ENCODE measurements around the gene PRKN.
A peak's percentile ranks its signal among the peaks of the same experiment; 100 is the strongest.

The PRKN gene

GRCh38 chr6:162292915-162293314, 434.7 kb downstream of the PRKN start:
- no peaks in the 10 kb centered on the region for H3K36me3 ChIP-seq (ENCODE audit: insufficient read depth, low read length)
- no peaks in the 10 kb centered on the region for H3K27me3 ChIP-seq (ENCODE audit: control insufficient read depth in 1 of 2, insufficient read depth in 2 of 2, low read length in 2 of 2)
- H3K4me3 ChIP-seq (ENCODE audit: low read depth in 1 of 2, low read length in 2 of 2) = no peak overlapping the region
- peaks cover 10% of the 10 kb centered on the region for H3K4me1 ChIP-seq (ENCODE audit: insufficient read depth, low read length)
- H3K9me3 ChIP-seq (ENCODE audit: low read length) = no peaks in the 10 kb centered on the region
- H3K9ac ChIP-seq (ENCODE audit: low read length) = no peak overlapping the region
- H3K27ac ChIP-seq (ENCODE audit: low read depth, low read length) = no peak overlapping the region

- Histone ChIP-seq H3K9me3 (ENCODE audit: low read length) (no peaks in the 10 kb centered on the region), H3K27ac (ENCODE audit: low read depth, low read length) (no peak overlapping the region), H3K27me3 (ENCODE audit: control insufficient read depth in 1 of 2, insufficient read depth in 2 of 2, low read length in 2 of 2) (no peaks in the 10 kb centered on the region), H3K9ac (ENCODE audit: low read length) (no peak overlapping the region), H3K4me3 (ENCODE audit: low read depth in 1 of 2, low read length in 2 of 2) (peak overlapping the region in 1 of 2 donors; percentile 16), H3K36me3 (ENCODE audit: insufficient read depth, low read length) (no peaks in the 10 kb centered on the region), H3K4me1 (ENCODE audit: insufficient read depth, low read length) (peaks cover 10% of the 10 kb centered on the region)
These were observed 436.6 kb downstream of the PRKN start for GRCh38 chr6:162290846-162291465.

- Histone ChIP-seq H3K4me3 (ENCODE audit: low read depth in 1 of 2, low read length in 2 of 2) (no peak overlapping the region), H3K27me3 (ENCODE audit: control insufficient read depth in 1 of 2, insufficient read depth in 2 of 2, low read length in 2 of 2) (no peaks in the 10 kb centered on the region), H3K4me1 (ENCODE audit: insufficient read depth, low read length) (peaks cover 10% of the 10 kb centered on the region), H3K27ac (ENCODE audit: low read depth, low read length) (no peak overlapping the region), H3K9ac (ENCODE audit: low read length) (no peak overlapping the region), H3K9me3 (ENCODE audit: low read length) (no peaks in the 10 kb centered on the region), H3K36me3 (ENCODE audit: insufficient read depth, low read length) (no peaks in the 10 kb centered on the region)
These were observed 437.6 kb downstream of the PRKN start for GRCh38 chr6:162289972-162290371.

- Histone ChIP-seq H3K27me3 (ENCODE audit: control insufficient read depth in 1 of 2, insufficient read depth in 2 of 2, low read length in 2 of 2) (no peaks in the 10 kb centered on the region), H3K9ac (ENCODE audit: low read length) (no peak overlapping the region), H3K27ac (ENCODE audit: low read depth, low read length) (no peak overlapping the region), H3K4me3 (ENCODE audit: low read depth in 1 of 2, low read length in 2 of 2) (no peak overlapping the region), H3K36me3 (ENCODE audit: insufficient read depth, low read length) (no peaks in the 10 kb centered on the region), H3K9me3 (ENCODE audit: low read length) (no peaks in the 10 kb centered on the region), H3K4me1 (ENCODE audit: insufficient read depth, low read length) (no peaks in the 10 kb centered on the region)
These were observed 453.6 kb downstream of the PRKN start for GRCh38 chr6:162273986-162274385.

GRCh38 chr6:162271922-162272321, 455.6 kb downstream of the PRKN start:
- H3K9me3 ChIP-seq (ENCODE audit: low read length) = no peaks in the 10 kb centered on the region
- H3K27me3 ChIP-seq (ENCODE audit: control insufficient read depth in 1 of 2, insufficient read depth in 2 of 2, low read length in 2 of 2) = no peaks in the 10 kb centered on the region
- no peak overlapping the region for H3K4me3 ChIP-seq (ENCODE audit: low read depth in 1 of 2, low read length in 2 of 2)
- no peak overlapping the region for H3K27ac ChIP-seq (ENCODE audit: low read depth, low read length)
- H3K4me1 ChIP-seq (ENCODE audit: insufficient read depth, low read length) = no peaks in the 10 kb centered on the region
- no peak overlapping the region for H3K9ac ChIP-seq (ENCODE audit: low read length)
- no peaks in the 10 kb centered on the region for H3K36me3 ChIP-seq (ENCODE audit: insufficient read depth, low read length)

GRCh38 chr6:162270966-162271365, 456.6 kb downstream of the PRKN start:
- no peaks in the 10 kb centered on the region for H3K36me3 ChIP-seq (ENCODE audit: insufficient read depth, low read length)
- no peaks in the 10 kb centered on the region for H3K9me3 ChIP-seq (ENCODE audit: low read length)
- H3K9ac ChIP-seq (ENCODE audit: low read length) = no peak overlapping the region
- H3K4me3 ChIP-seq (ENCODE audit: low read depth in 1 of 2, low read length in 2 of 2) = no peak overlapping the region
- no peaks in the 10 kb centered on the region for H3K4me1 ChIP-seq (ENCODE audit: insufficient read depth, low read length)
- no peaks in the 10 kb centered on the region for H3K27me3 ChIP-seq (ENCODE audit: control insufficient read depth in 1 of 2, insufficient read depth in 2 of 2, low read length in 2 of 2)
- no peak overlapping the region for H3K27ac ChIP-seq (ENCODE audit: low read depth, low read length)

GRCh38 chr6:162267641-162268040, 459.9 kb downstream of the PRKN start:
- Histone ChIP-seq H3K36me3 (ENCODE audit: insufficient read depth, low read length) (no peaks in the 10 kb centered on the region), H3K27me3 (ENCODE audit: control insufficient read depth in 1 of 2, insufficient read depth in 2 of 2, low read length in 2 of 2) (no peaks in the 10 kb centered on the region), H3K4me1 (ENCODE audit: insufficient read depth, low read length) (no peaks in the 10 kb centered on the region), H3K4me3 (ENCODE audit: low read depth in 1 of 2, low read length in 2 of 2) (no peak overlapping the region), H3K9ac (ENCODE audit: low read length) (no peak overlapping the region), H3K27ac (ENCODE audit: low read depth, low read length) (no peak overlapping the region), H3K9me3 (ENCODE audit: low read length) (no peaks in the 10 kb centered on the region)

GRCh38 chr6:162267126-162267525, 460.4 kb downstream of the PRKN start:
- no peaks in the 10 kb centered on the region for H3K27me3 ChIP-seq (ENCODE audit: control insufficient read depth in 1 of 2, insufficient read depth in 2 of 2, low read length in 2 of 2)

GRCh38 chr6:162264581-162264980, 463.0 kb downstream of the PRKN start:
- Histone ChIP-seq H3K9ac (ENCODE audit: low read length) (no peak overlapping the region), H3K4me1 (ENCODE audit: insufficient read depth, low read length) (no peaks in the 10 kb centered on the region), H3K36me3 (ENCODE audit: insufficient read depth, low read length) (no peaks in the 10 kb centered on the region), H3K27ac (ENCODE audit: low read depth, low read length) (no peak overlapping the region), H3K9me3 (ENCODE audit: low read length) (no peaks in the 10 kb centered on the region), H3K27me3 (ENCODE audit: control insufficient read depth in 1 of 2, insufficient read depth in 2 of 2, low read length in 2 of 2) (no peaks in the 10 kb centered on the region), H3K4me3 (ENCODE audit: low read depth in 1 of 2, low read length in 2 of 2) (no peak overlapping the region)

More at GRCh38 chr6:162267126-162267525, 460.4 kb downstream of the PRKN start:
- no peak overlapping the region for H3K9ac ChIP-seq (ENCODE audit: low read length)
- no peak overlapping the region for H3K4me3 ChIP-seq (ENCODE audit: low read depth in 1 of 2, low read length in 2 of 2)
- H3K36me3 ChIP-seq (ENCODE audit: insufficient read depth, low read length) = no peaks in the 10 kb centered on the region
- no peak overlapping the region for H3K27ac ChIP-seq (ENCODE audit: low read depth, low read length)
- H3K9me3 ChIP-seq (ENCODE audit: low read length) = no peaks in the 10 kb centered on the region
- no peaks in the 10 kb centered on the region for H3K4me1 ChIP-seq (ENCODE audit: insufficient read depth, low read length)

GRCh38 chr6:162262466-162263196, 464.9 kb downstream of the PRKN start:
- no peak overlapping the region for H3K27ac ChIP-seq (ENCODE audit: low read depth, low read length)
- H3K27me3 ChIP-seq (ENCODE audit: control insufficient read depth in 1 of 2, insufficient read depth in 2 of 2, low read length in 2 of 2) = no peaks in the 10 kb centered on the region
- no peaks in the 10 kb centered on the region for H3K9me3 ChIP-seq (ENCODE audit: low read length)
- no peak overlapping the region for H3K4me3 ChIP-seq (ENCODE audit: low read depth in 1 of 2, low read length in 2 of 2)
- H3K36me3 ChIP-seq (ENCODE audit: insufficient read depth, low read length) = no peaks in the 10 kb centered on the region
- H3K9ac ChIP-seq (ENCODE audit: low read length) = no peak overlapping the region
- H3K4me1 ChIP-seq (ENCODE audit: insufficient read depth, low read length) = no peaks in the 10 kb centered on the region

GRCh38 chr6:162261598-162261997, 466.0 kb downstream of the PRKN start:
- Histone ChIP-seq H3K4me3 (ENCODE audit: low read depth in 1 of 2, low read length in 2 of 2) (no peak overlapping the region), H3K36me3 (ENCODE audit: insufficient read depth, low read length) (no peaks in the 10 kb centered on the region), H3K9ac (ENCODE audit: low read length) (no peak overlapping the region), H3K27ac (ENCODE audit: low read depth, low read length) (no peak overlapping the region), H3K4me1 (ENCODE audit: insufficient read depth, low read length) (no peaks in the 10 kb centered on the region), H3K27me3 (ENCODE audit: control insufficient read depth in 1 of 2, insufficient read depth in 2 of 2, low read length in 2 of 2) (no peaks in the 10 kb centered on the region), H3K9me3 (ENCODE audit: low read length) (no peaks in the 10 kb centered on the region)

GRCh38 chr6:162260027-162260426, 467.5 kb downstream of the PRKN start:
- H3K27me3 ChIP-seq (ENCODE audit: control insufficient read depth in 1 of 2, insufficient read depth in 2 of 2, low read length in 2 of 2) = no peaks in the 10 kb centered on the region
- no peaks in the 10 kb centered on the region for H3K9me3 ChIP-seq (ENCODE audit: low read length)
- H3K27ac ChIP-seq (ENCODE audit: low read depth, low read length) = no peak overlapping the region
- H3K4me1 ChIP-seq (ENCODE audit: insufficient read depth, low read length) = no peaks in the 10 kb centered on the region
- no peak overlapping the region for H3K4me3 ChIP-seq (ENCODE audit: low read depth in 1 of 2, low read length in 2 of 2)
- no peaks in the 10 kb centered on the region for H3K36me3 ChIP-seq (ENCODE audit: insufficient read depth, low read length)
- no peak overlapping the region for H3K9ac ChIP-seq (ENCODE audit: low read length)
